Measurements from ENCODE around the gene ELMO2.

GRCh38 chr20:46349742-46350056 lies 56.7 kb downstream of the ELMO2 start:
- TF ChIP-seq, protein P1, sequence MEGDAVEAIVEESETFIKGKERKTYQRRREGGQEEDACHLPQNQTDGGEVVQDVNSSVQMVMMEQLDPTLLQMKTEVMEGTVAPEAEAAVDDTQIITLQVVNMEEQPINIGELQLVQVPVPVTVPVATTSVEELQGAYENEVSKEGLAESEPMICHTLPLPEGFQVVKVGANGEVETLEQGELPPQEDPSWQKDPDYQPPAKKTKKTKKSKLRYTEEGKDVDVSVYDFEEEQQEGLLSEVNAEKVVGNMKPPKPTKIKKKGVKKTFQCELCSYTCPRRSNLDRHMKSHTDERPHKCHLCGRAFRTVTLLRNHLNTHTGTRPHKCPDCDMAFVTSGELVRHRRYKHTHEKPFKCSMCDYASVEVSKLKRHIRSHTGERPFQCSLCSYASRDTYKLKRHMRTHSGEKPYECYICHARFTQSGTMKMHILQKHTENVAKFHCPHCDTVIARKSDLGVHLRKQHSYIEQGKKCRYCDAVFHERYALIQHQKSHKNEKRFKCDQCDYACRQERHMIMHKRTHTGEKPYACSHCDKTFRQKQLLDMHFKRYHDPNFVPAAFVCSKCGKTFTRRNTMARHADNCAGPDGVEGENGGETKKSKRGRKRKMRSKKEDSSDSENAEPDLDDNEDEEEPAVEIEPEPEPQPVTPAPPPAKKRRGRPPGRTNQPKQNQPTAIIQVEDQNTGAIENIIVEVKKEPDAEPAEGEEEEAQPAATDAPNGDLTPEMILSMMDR (conservative IDR thresholded peaks at IDR 0.05 in 1 of 2, IDR thresholded peaks at IDR 0.05 in 1 of 2; ENCODE audit: extremely low read depth in 1 of 2, insufficient read depth in 1 of 2, low read depth in 1 of 2, low read length in 2 of 2): no peak
- TF ChIP-seq EZH2 (IDR thresholded peaks at IDR 0.05; ENCODE audit: borderline replicate concordance, low read length): no peak
